Measurements from ENCODE around the gene AMPD1. TPM values are rescaled to one million over a fixed set of nuclear protein-coding genes. Genes with fewer than 3 reads are reported as not detected.

Gene AMPD1
- total and polyA plus RNA-seq, 2 experiments from 2014 or later, result 0.27 TPM; not detected in 1

- H3K27me3 Mint-ChIP-seq (ENCODE audit: insufficient read depth, low read depth, poor library complexity), result no peaks in the 10 kb centered on the region
- H3K27ac Mint-ChIP-seq, result 0 out of 2 replicates have a peak overlapping the region, but pooled peaks have one; percentile 9
- Histone ChIP-seq H4K20me1 (replicated peaks; ENCODE audit: insufficient read depth) (peaks cover 17% of the 10 kb centered on the region; the same call in 1 of the 2 replicates), H3K9me2 (ENCODE audit: insufficient read depth) (no peaks in the 10 kb centered on the region), H3K4me2 (no peak overlapping the region), H3F3A (replicated peaks; ENCODE audit: low read depth) (peaks cover 2% of the 10 kb centered on the region; the same call in 1 of the 2 replicates), H3K4me1 (ENCODE audit: insufficient read depth) (no peaks in the 10 kb centered on the region), H3K79me2 (replicated peaks; ENCODE audit: insufficient read depth) (peaks cover 15% of the 10 kb centered on the region), H3K27ac (ENCODE audit: low read depth) (no peak overlapping the region), H2AFZ (no peak overlapping the region), H3K36me3 (ENCODE audit: insufficient read depth) (peaks cover 87% of the 10 kb centered on the region), H3K27me3 (ENCODE audit: insufficient read depth) (no peaks in the 10 kb centered on the region), H3K4me3 (no peak overlapping the region)
- no peak for ATAC-seq
- no peak for DNase-seq (ENCODE audit: low spot score)
- peaks cover 96% of the 10 kb centered on the region for H3K36me3 Mint-ChIP-seq (ENCODE audit: low read depth)
- no peak overlapping the region for H3K4me3 Mint-ChIP-seq
- H3K4me1 Mint-ChIP-seq, result no peaks in the 10 kb centered on the region
- no peaks in the 10 kb centered on the region for H3K9me3 Mint-ChIP-seq
- TF ChIP-seq JUNB (IDR thresholded peaks at IDR 0.05; ENCODE audit: unreplicated experiment) (no peak), ZNF462 (CRISPR knock-in tag; IDR thresholded peaks at IDR 0.05) (no peak), ETS1 (IDR thresholded peaks at IDR 0.05) (no peak), EZH2 (IDR thresholded peaks at IDR 0.05; ENCODE audit: low read depth, unreplicated experiment) (no peak)
Observed at GRCh38 chr1:114723915-114724314, 28.6 kb upstream of the AMPD1 start.

- no peaks in the 10 kb centered on the region for H3K27me3 ChIP-seq (ENCODE audit: insufficient read depth)
- no peak overlapping the region for H3K27ac ChIP-seq (ENCODE audit: low read depth)
- H3K9me2 ChIP-seq (ENCODE audit: insufficient read depth), result no peaks in the 10 kb centered on the region
- peaks cover 13% of the 10 kb centered on the region; the same call in 1 of the 2 replicates for H4K20me1 ChIP-seq (replicated peaks; ENCODE audit: insufficient read depth)
- H3K36me3 Mint-ChIP-seq (ENCODE audit: low read depth), result peaks cover 98% of the 10 kb centered on the region
- H3F3A ChIP-seq (replicated peaks; ENCODE audit: low read depth), result peaks cover 7% of the 10 kb centered on the region; the same call in 1 of the 2 replicates
- ATAC-seq (no peak), DNase-seq (ENCODE audit: low spot score) (no peak)
- TF ChIP-seq CREB1 (CRISPR knock-in tag; IDR thresholded peaks at IDR 0.05; ENCODE audit: low read depth), result no peak
- no peaks in the 10 kb centered on the region for H3K9me3 Mint-ChIP-seq
- H3K4me3 ChIP-seq, result no peak overlapping the region
- no peaks in the 10 kb centered on the region for H3K4me1 Mint-ChIP-seq
- H3K79me2 ChIP-seq (replicated peaks; ENCODE audit: insufficient read depth), result peaks cover 10% of the 10 kb centered on the region
- H3K36me3 ChIP-seq (ENCODE audit: insufficient read depth), result peaks cover 89% of the 10 kb centered on the region
- no peaks in the 10 kb centered on the region for H3K4me1 ChIP-seq (ENCODE audit: insufficient read depth)
- H3K27me3 Mint-ChIP-seq (ENCODE audit: insufficient read depth, low read depth, poor library complexity), result no peaks in the 10 kb centered on the region
- H3K4me3 Mint-ChIP-seq, result no peak overlapping the region
- no peak overlapping the region for H3K4me2 ChIP-seq
- no peak overlapping the region for H2AFZ ChIP-seq
- H3K27ac Mint-ChIP-seq, result no peak overlapping the region
Observed at GRCh38 chr1:114723457-114723856, 28.1 kb upstream of the AMPD1 start.
